HepG2 (cell line): ENCODE data around the gene PIK3C2B. TPM values are rescaled to one million over a fixed set of nuclear protein-coding genes. Genes with fewer than 3 reads are reported as not detected.

ENCODE experiments used
- ATAC-seq: fragments of 200-7000 bp; cut with Tn5 transposase; 3 replicates; pipeline ENCODE4 v1.9.1; 2020; ENCODE audit warnings: mild to moderate bottlenecking, moderate library complexity
- BruUV-seq: library from RNA; stranded (reverse); fragments of 400-500 nt; replicated peaks from 2 replicates; lab custom pipeline; 2021; lab: Mats Ljungman, UMichigan
- CTCF ChIA-PET: fragments of 300-600 bp; formaldehyde crosslinking; extraction: SDS; loops from one replicate; lab custom pipeline; 2021; ENCODE audit warnings: low total read pairs, inconsistent platforms, low intra/inter-chr PET ratio; lab: Yijun Ruan, JAX
- POLR2A ChIA-PET: fragments of 350-600 bp; sonication (Branson Sonifier 250); formaldehyde crosslinking; loops from one replicate; lab custom pipeline; 2020; ENCODE audit warnings: antibody characterized with exemption, inconsistent platforms; lab: Yijun Ruan, JAX
- DNase-seq: peaks from one replicate; pipeline ENCODE4 v3.0.0-alpha.2; 2015; ENCODE audit warnings: low spot score
- FAIRE-seq: peaks from 3 replicates; lab custom pipeline; 2011; peaks lifted over from hg19 to GRCh38; lab: Jason Lieb, UNC
- H2AFZ ChIP-seq: one replicate; pipeline ENCODE4 v1.6.1; 2011; ENCODE audit warnings: low read length, inconsistent platforms
- H3K27ac ChIP-seq: fragments of 300-600 bp; 3 replicates; pipeline ENCODE4 v1.8.0; 2011; ENCODE audit warnings: mixed run types, mild to moderate bottlenecking, mixed read lengths, low read length, inconsistent platforms; ENCODE audit not compliant: insufficient read depth; ENCODE audit errors: extremely low read length
- H3K27me3 ChIP-seq, 2 experiments: fragments of 200-600 bp in 1 of 2; 2 replicates in 1 of 2; 3 replicates in 1 of 2; pipeline versions ENCODE4 v1.6.0 to v1.8.0; 2011; ENCODE audit warnings: low read length in 2 of 2, mild to moderate bottlenecking in 2 of 2, moderate library complexity in 2 of 2, inconsistent platforms in 1 of 2; ENCODE audit not compliant: insufficient read depth in 2 of 2, control insufficient read depth in 1 of 2
- H3K36me3 ChIP-seq, 2 experiments: fragments of 200-600 bp in 1 of 2; replicated peaks in 1 of 2; 2 replicates in 1 of 2; 3 replicates in 1 of 2; pipeline versions ENCODE4 v1.5.1 to v1.8.0; 2011; ENCODE audit warnings: low read length in 2 of 2, inconsistent platforms in 1 of 2; ENCODE audit not compliant: insufficient read depth in 2 of 2, control insufficient read depth in 1 of 2
- H3K4me1 ChIP-seq: 2 replicates; pipeline ENCODE4 v1.5.1; 2012; ENCODE audit warnings: low read length, inconsistent platforms; ENCODE audit not compliant: insufficient read depth
- H3K4me2 ChIP-seq: 2 replicates; pipeline ENCODE4 v1.6.0; 2011; ENCODE audit warnings: low read depth, low read length, inconsistent platforms
- H3K4me3 ChIP-seq, 3 experiments: fragments of 200-600 bp in 1 of 3; sonication (generic), shearing (Covaris generic) in 1 of 3; replicated peaks in 1 of 3; 2 replicates each; pipeline ENCODE4 v1.5.1; 2011 to 2016; ENCODE audit warnings: low read length in 3 of 3, inconsistent platforms in 2 of 3, low read depth in 2 of 3, mild to moderate bottlenecking in 2 of 3, control low read depth in 1 of 3, mixed read lengths in 1 of 3; ENCODE audit not compliant: insufficient read depth in 1 of 3
- H3K79me2 ChIP-seq: one replicate; pipeline ENCODE4 v1.6.1; 2011; ENCODE audit warnings: low read length, inconsistent platforms; ENCODE audit not compliant: insufficient read depth
- H3K9ac ChIP-seq: 2 replicates; pipeline ENCODE4 v1.6.0; 2011; ENCODE audit warnings: mild to moderate bottlenecking, low read depth, low read length, inconsistent platforms; ENCODE audit not compliant: insufficient read depth
- H3K9me3 ChIP-seq: 2 replicates; pipeline ENCODE4 v1.5.1; 2012; ENCODE audit warnings: mild to moderate bottlenecking, low read length
- H4K20me1 ChIP-seq: 2 replicates; pipeline ENCODE4 v1.6.0; 2011; ENCODE audit warnings: inconsistent platforms, mild to moderate bottlenecking, low read length, moderate library complexity; ENCODE audit not compliant: insufficient read depth
- AHDC1 ChIP-seq: sonication (generic); formaldehyde crosslinking; IDR thresholded peaks from 2 replicates; pipeline ENCODE4 v1.5.1; 2020; ENCODE audit warnings: mild to moderate bottlenecking, missing genetic modification reagents, borderline replicate concordance
- HNRNPK ChIP-seq: fragments of 200-400 bp; formaldehyde crosslinking; IDR thresholded peaks from 2 replicates; pipeline ENCODE4 v1.6.1; 2018; ENCODE audit warnings: low read length, low read depth, moderate library complexity, mild to moderate bottlenecking; ENCODE audit not compliant: poor library complexity, severe bottlenecking
- IRF2 ChIP-seq: IDR thresholded peaks from 2 replicates; pipeline ENCODE4 v1.6.1; 2018; ENCODE audit warnings: missing genetic modification reagents, missing compliant biosample characterization
- MYNN ChIP-seq: sonication (generic); formaldehyde crosslinking; IDR thresholded peaks from 2 replicates; pipeline ENCODE4 v1.4.0; 2020; ENCODE audit warnings: mild to moderate bottlenecking, low read depth, missing genetic modification reagents
- NFYC ChIP-seq: IDR thresholded peaks from 2 replicates; pipeline ENCODE4 v1.6.1; 2016; ENCODE audit warnings: missing genetic modification reagents, missing compliant biosample characterization
- PHF21A ChIP-seq: sonication (generic); formaldehyde crosslinking; IDR thresholded peaks from 2 replicates; pipeline ENCODE4 v1.5.0; 2020; ENCODE audit warnings: mild to moderate bottlenecking, missing genetic modification reagents
- POLR2A ChIP-seq, 2 experiments: IDR thresholded peaks; 2 replicates each; pipeline ENCODE4 v1.6.1; 2011; ENCODE audit warnings: low read depth in 2 of 2, low read length in 2 of 2, mild to moderate bottlenecking in 1 of 2, moderate library complexity in 1 of 2; ENCODE audit not compliant: insufficient read depth in 1 of 2
- RARA ChIP-seq: IDR thresholded peaks from 2 replicates; pipeline ENCODE4 v1.6.1; 2016; ENCODE audit warnings: missing genetic modification reagents, missing compliant biosample characterization
- SMAD9 ChIP-seq: sonication (generic); formaldehyde crosslinking; IDR thresholded peaks from 2 replicates; pipeline ENCODE4 v1.5.1; 2020; ENCODE audit warnings: mild to moderate bottlenecking, missing genetic modification reagents
- ZNF441 ChIP-seq: sonication (generic); formaldehyde crosslinking; IDR thresholded peaks from 2 replicates; pipeline ENCODE4 v1.7.0; 2021; ENCODE audit warnings: missing genetic modification reagents, borderline replicate concordance
- WGBS: methylation state at CpG from one replicate; pipeline ENCODE4 v1.1.6; 2017; ENCODE audit warnings: low lambda C conversion rate; 5-methylcytosine and 5-hydroxymethylcytosine counted together
- in situ Hi-C: cut with HindIII; loops from 2 replicates; pipeline ENCODE4 v1.10.0; 2017; ENCODE audit warnings: low pct_unique_long_range_greater_than_20kb; ENCODE audit not compliant: extremely low pct_ligation_motif_present
- intact Hi-C: fragments of 100-400 bp; cut with micrococcal nuclease; formaldehyde crosslinking; loops from one replicate; pipeline ENCODE4 v1.10.0; 2022; ENCODE audit not compliant: unreplicated experiment
- polyA plus RNA-seq, 8 experiments: library from polyadenylated mRNA; depleted of rRNA in 3 of 8; stranded (reverse) in 7 of 8; unstranded in 1 of 8; fragments of >200 nt; fragmentation: Illumina TruSeq in 4 of 8; extraction: Trizol in 4 of 8; gene quantifications; 2 replicates each; pipeline versions ENCODE4 v1.2.1 to v1.2.3, GENCODE V29; 2011 to 2016; ENCODE audit warnings: low read depth in 4 of 8, missing spikeins in 1 of 8, mixed read lengths in 1 of 8; ENCODE audit not compliant: insufficient read depth in 1 of 8
- total RNA-seq, 5 experiments: library from RNA; depleted of rRNA; stranded (reverse); fragments of >200 nt; fragmentation: Illumina TruSeq; extraction: Trizol; gene quantifications; 2 replicates each; pipeline ENCODE4 v1.2.3, GENCODE V29; 2016; ENCODE audit warnings: low read depth in 1 of 5

The PIK3C2B gene
- total and polyA plus RNA-seq, 2 of the 13 experiments (the other 11 are each of a cell fraction or from before 2014, with no cell fraction given): 3.4 to 4.5 TPM

- no peak overlapping the region for H3K4me3 ChIP-seq
- TF ChIP-seq ZNF441 (CRISPR knock-in tag) (no peak), POLR2A (IDR thresholded peaks at IDR 0.05; ENCODE audit: insufficient read depth in 1 of 2, low read depth in 2 of 2, low read length in 2 of 2) (no peak), PHF21A (CRISPR knock-in tag) (no peak), SMAD9 (CRISPR knock-in tag) (no peak), MYNN (no peak), IRF2 (no peak), HNRNPK (no peak), NFYC (no peak), RARA (no peak), AHDC1 (CRISPR knock-in tag) (no peak)
- TF ChIP-seq, all 625 proteins: peak for 0
- ChIA-PET POLR2A (interaction anchor here (1.7 kb wide), 1 partner anchor 16 kb away, joined by 5 read pairs; the partner anchor contains the start of gene PIK3C2B), CTCF (no interaction called here)
- no peak for FAIRE-seq
- no TSS peak for BruUV-seq
- Histone ChIP-seq H4K20me1 (no peaks in the 10 kb centered on the region), H3K4me2 (no peak overlapping the region), H3K27me3 (no peaks in the 10 kb centered on the region), H3K27ac (no peak overlapping the region), H3K79me2 (no peaks in the 10 kb centered on the region), H3K36me3 (no peaks in the 10 kb centered on the region), H3K4me1 (peaks cover 18% of the 10 kb centered on the region), H2AFZ (no peak overlapping the region), H3K9me3 (no peaks in the 10 kb centered on the region), H3K9ac (no peak overlapping the region)
- in situ Hi-C loops: no loop called here
- intact Hi-C loops: no loop called here
- ATAC-seq: no peak
- 92% methylated on average over 1 of the region's 2 CpGs for WGBS
- no peak for DNase-seq
These were observed 15.7 kb downstream of the PIK3C2B start for GRCh38 chr1:204478921-204479320.
